ENCODE data around the gene ZNF75A. TPM values are rescaled to one million over a fixed set of nuclear protein-coding genes. Genes with fewer than 3 reads are reported as not detected.

The ZNF75A gene
- total and polyA plus RNA-seq, 5 donors from 2014 or later = 15.7 to 36.4 (median 22.6) TPM

Other genes with a start within 250 kb of the ZNF75A start
- 1,611 TPM for gene IL32, start 239.9 kb upstream of the ZNF75A start, total RNA-seq
- 1,000 to 10,000 TPM; 3,219 to 6,021 (median 4,004) TPM for gene IL32, start 239.9 kb upstream of the ZNF75A start, polyA plus RNA-seq
- gene ZSCAN10, start 206.2 kb upstream of the ZNF75A start, total RNA-seq = 0.81 TPM
- not detected for gene ZSCAN10, start 206.2 kb upstream of the ZNF75A start, polyA plus RNA-seq
- gene ZNF205, start 192.9 kb upstream of the ZNF75A start, total RNA-seq = not detected
- not detected for gene ZNF205, start 192.9 kb upstream of the ZNF75A start, polyA plus RNA-seq
- 3.8 TPM for gene ZNF213, start 170.5 kb upstream of the ZNF75A start, total RNA-seq
- gene ZNF213, start 170.5 kb upstream of the ZNF75A start, polyA plus RNA-seq = 1 to 10 TPM; 1.9 to 2.3 (median 2.1) TPM
- not detected for gene OR1F1, start 117.3 kb upstream of the ZNF75A start, total RNA-seq
- gene OR1F1, start 117.3 kb upstream of the ZNF75A start, polyA plus RNA-seq = under 1 TPM in 3 of 4 donors, not detected in 1; 0.20 to 0.70 (median 0.61) TPM
- 12.8 TPM for gene ZNF200, start 70.3 kb upstream of the ZNF75A start, total RNA-seq
- 10 to 100 TPM; 15.3 to 24.5 (median 19.5) TPM for gene ZNF200, start 70.3 kb upstream of the ZNF75A start, polyA plus RNA-seq
- not detected for gene MEFV, start 48.9 kb upstream of the ZNF75A start, total RNA-seq
- not detected for gene MEFV, start 48.9 kb upstream of the ZNF75A start, polyA plus RNA-seq
- 28.3 TPM for gene ZNF263, start 22.0 kb upstream of the ZNF75A start, total RNA-seq
- 10 to 100 TPM; 39.1 to 47.1 (median 42.8) TPM for gene ZNF263, start 22.0 kb upstream of the ZNF75A start, polyA plus RNA-seq
- 3.1 TPM for gene TIGD7, start 67 bp upstream of the ZNF75A start, total RNA-seq
- 1 to 10 TPM; 3.1 to 6.2 (median 4.8) TPM for gene TIGD7, start 67 bp upstream of the ZNF75A start, polyA plus RNA-seq
- gene OR2C1, start 50.4 kb downstream of the ZNF75A start, total RNA-seq = not detected
- gene OR2C1, start 50.4 kb downstream of the ZNF75A start, polyA plus RNA-seq = under 1 TPM; 0.20 to 0.44 (median 0.35) TPM
- 13.2 TPM for gene ZSCAN32, start 95.5 kb downstream of the ZNF75A start, total RNA-seq
- gene ZSCAN32, start 95.5 kb downstream of the ZNF75A start, polyA plus RNA-seq = 10 to 100 TPM in 3 of 4 donors, 1 to 10 TPM in 1; 7.1 to 16.7 (median 11.7) TPM
- 5.4 TPM for gene ZNF174, start 95.7 kb downstream of the ZNF75A start, total RNA-seq
- 10 to 100 TPM; 10.5 to 18.4 (median 16.1) TPM for gene ZNF174, start 95.7 kb downstream of the ZNF75A start, polyA plus RNA-seq
- 4.7 TPM for gene ZNF597, start 138.0 kb downstream of the ZNF75A start, total RNA-seq
- 1 to 10 TPM; 1.5 to 2.3 (median 1.9) TPM for gene ZNF597, start 138.0 kb downstream of the ZNF75A start, polyA plus RNA-seq
- gene NAA60, start 138.2 kb downstream of the ZNF75A start, total RNA-seq = 48.9 TPM
- 10 to 100 TPM; 38.8 to 50.0 (median 43.8) TPM for gene NAA60, start 138.2 kb downstream of the ZNF75A start, polyA plus RNA-seq
- not detected for gene C16orf90, start 190.0 kb downstream of the ZNF75A start, total RNA-seq
- not detected for gene C16orf90, start 190.0 kb downstream of the ZNF75A start, polyA plus RNA-seq
- 11.3 TPM for gene CLUAP1, start 195.5 kb downstream of the ZNF75A start, total RNA-seq
- 10 to 100 TPM; 20.6 to 35.1 (median 21.3) TPM for gene CLUAP1, start 195.5 kb downstream of the ZNF75A start, polyA plus RNA-seq

All from CD4-positive, CD25-positive, alpha-beta regulatory T cell (primary cell).